Mesothelial cell of epicardium (in vitro differentiated cells): ENCODE measurements around the gene EXTL2. TPM values are rescaled to one million over a fixed set of nuclear protein-coding genes. Genes with fewer than 3 reads are reported as not detected.

Source experiments
- DNase-seq, 2 experiments: peaks; one replicate each; pipeline ENCODE4 v3.0.0; 2021; ENCODE audit warnings: low spot score in 2 of 2; ENCODE audit not compliant: unreplicated experiment in 2 of 2
- H3K27ac Mint-ChIP-seq: 2 replicates; pipeline ENCODE4 v1.8.0; 2021; ENCODE audit warnings: mixed read lengths
- H3K27me3 Mint-ChIP-seq: 2 replicates; pipeline ENCODE4 v1.8.0; 2021; ENCODE audit warnings: low read depth, mixed read lengths
- H3K36me3 Mint-ChIP-seq: 2 replicates; pipeline ENCODE4 v1.8.0; 2021; ENCODE audit warnings: mixed read lengths
- H3K4me1 Mint-ChIP-seq: 2 replicates; pipeline ENCODE4 v1.8.0; 2021; ENCODE audit warnings: mixed read lengths
- H3K4me3 Mint-ChIP-seq: 2 replicates; pipeline ENCODE4 v1.8.0; 2021; ENCODE audit warnings: mild to moderate bottlenecking, moderate library complexity, mixed read lengths
- H3K9me3 Mint-ChIP-seq: 2 replicates; pipeline ENCODE4 v1.8.0; 2021; ENCODE audit warnings: mixed read lengths
- CTCF ChIP-seq: fragments of 200-600 bp; sonication (generic); IDR thresholded peaks from one replicate; pipeline ENCODE4 v1.5.0; 2021; ENCODE audit warnings: antibody characterized with exemption; ENCODE audit not compliant: unreplicated experiment
- total RNA-seq: library from RNA; stranded (reverse); gene quantifications from 3 replicates; pipeline ENCODE4 v1.2.1, GENCODE V29; 2021

The EXTL2 gene
- total RNA-seq, 1 donor from 2014 or later, result 52.0 TPM

GRCh38 chr1:100909018-100909417, 14.4 kb upstream of the EXTL2 start:
- TF ChIP-seq CTCF, result no peak
- no peak for DNase-seq
- peak overlapping the region; percentile 77 for H3K27ac Mint-ChIP-seq
- no peaks in the 10 kb centered on the region for H3K27me3 Mint-ChIP-seq
- H3K4me1 Mint-ChIP-seq, result peaks cover 31% of the 10 kb centered on the region
- H3K36me3 Mint-ChIP-seq, result peaks cover 54% of the 10 kb centered on the region
- peaks cover 8% of the 10 kb centered on the region for H3K9me3 Mint-ChIP-seq
- no peak overlapping the region for H3K4me3 Mint-ChIP-seq

- Mint-ChIP-seq H3K27ac (peak overlapping the region; percentile 92), H3K4me3 (no peak overlapping the region), H3K4me1 (peaks cover 31% of the 10 kb centered on the region), H3K36me3 (peaks cover 46% of the 10 kb centered on the region), H3K27me3 (no peaks in the 10 kb centered on the region), H3K9me3 (peaks cover 8% of the 10 kb centered on the region)
- DNase-seq, result no peak
- no peak for TF ChIP-seq CTCF
Measured at GRCh38 chr1:100907887-100908286, 13.2 kb upstream of the EXTL2 start.

GRCh38 chr1:100905181-100905580, 10.5 kb upstream of the EXTL2 start:
- no peak for TF ChIP-seq CTCF
- H3K4me1 Mint-ChIP-seq, result peaks cover 28% of the 10 kb centered on the region
- DNase-seq, result no peak
- no peak overlapping the region for H3K27ac Mint-ChIP-seq
- H3K9me3 Mint-ChIP-seq, result peaks cover 8% of the 10 kb centered on the region
- H3K27me3 Mint-ChIP-seq, result no peaks in the 10 kb centered on the region
- H3K4me3 Mint-ChIP-seq, result no peak overlapping the region
- peaks cover 40% of the 10 kb centered on the region for H3K36me3 Mint-ChIP-seq

GRCh38 chr1:100904528-100904927, 9.9 kb upstream of the EXTL2 start:
- DNase-seq, result no peak
- Mint-ChIP-seq H3K4me1 (peaks cover 21% of the 10 kb centered on the region), H3K27me3 (no peaks in the 10 kb centered on the region), H3K27ac (no peak overlapping the region), H3K9me3 (peaks cover 8% of the 10 kb centered on the region), H3K4me3 (no peak overlapping the region), H3K36me3 (peaks cover 44% of the 10 kb centered on the region)
- TF ChIP-seq CTCF, result no peak

- no peak for TF ChIP-seq CTCF
- Mint-ChIP-seq H3K36me3 (peaks cover 44% of the 10 kb centered on the region), H3K4me3 (no peak overlapping the region), H3K27ac (no peak overlapping the region), H3K4me1 (peaks cover 14% of the 10 kb centered on the region), H3K9me3 (peaks cover 8% of the 10 kb centered on the region), H3K27me3 (no peaks in the 10 kb centered on the region)
- no peak for DNase-seq
Measured at GRCh38 chr1:100903777-100904176, 9.1 kb upstream of the EXTL2 start.

- no peak overlapping the region for H3K27ac Mint-ChIP-seq
- no peak overlapping the region for H3K4me3 Mint-ChIP-seq
- peaks cover 10% of the 10 kb centered on the region for H3K4me1 Mint-ChIP-seq
- H3K27me3 Mint-ChIP-seq, result no peaks in the 10 kb centered on the region
- H3K9me3 Mint-ChIP-seq, result peaks cover 8% of the 10 kb centered on the region
- no peak for TF ChIP-seq CTCF
- peaks cover 36% of the 10 kb centered on the region for H3K36me3 Mint-ChIP-seq
- no peak for DNase-seq
Measured at GRCh38 chr1:100902365-100902764, 7.7 kb upstream of the EXTL2 start.
